GM21619 (cell line): ENCODE measurements around the gene NEMP1.
"Not testable (repeated sequence)": the region's sequence is repeated elsewhere in the genome, so short reads cannot be mapped to it uniquely, and the experiment has no call there.

Experiments used
- ATAC-seq: cut with Tn5 transposase; IDR thresholded peaks from one replicate; pipeline ENCODE4 v1.9.1; 2021; ENCODE audit not compliant: unreplicated experiment

The NEMP1 gene

DNA sequence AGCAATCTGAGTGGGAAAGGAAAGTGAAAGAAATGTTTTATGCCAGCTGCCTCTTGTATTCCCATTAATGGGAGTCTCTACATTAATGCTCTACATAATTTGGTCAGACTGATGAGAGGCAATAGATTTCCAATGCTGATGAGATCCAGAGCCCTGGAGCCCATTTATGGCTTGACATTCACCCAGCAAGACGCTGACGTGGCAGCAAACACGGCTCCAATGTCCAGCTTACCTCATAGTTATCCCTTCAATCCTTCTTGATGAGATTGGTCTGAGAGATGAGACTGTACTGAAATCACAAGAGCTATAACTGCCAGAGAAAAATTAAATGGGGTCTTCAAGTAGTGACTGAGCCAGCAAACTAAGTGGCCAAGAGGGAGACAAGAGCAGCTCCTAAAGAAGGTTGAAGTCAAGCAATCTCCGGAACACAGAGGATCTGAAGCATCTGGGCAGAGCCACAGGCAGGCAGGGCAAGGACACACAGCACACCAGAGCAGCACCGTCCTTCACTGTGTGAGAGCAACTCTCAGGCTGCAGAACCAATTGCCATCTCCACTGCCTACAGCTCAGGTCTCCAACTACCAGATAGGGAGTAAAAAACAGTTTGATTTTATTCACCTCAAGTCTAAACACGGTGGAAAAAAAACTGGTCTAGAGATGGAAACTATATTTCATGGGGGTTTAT lies 21.4 kb downstream of the NEMP1 start:
- no peak for ATAC-seq

- ATAC-seq: no peak
Measured at GRCh38 chr12:57055824-57056223, 22.8 kb downstream of the NEMP1 start.

DNA sequence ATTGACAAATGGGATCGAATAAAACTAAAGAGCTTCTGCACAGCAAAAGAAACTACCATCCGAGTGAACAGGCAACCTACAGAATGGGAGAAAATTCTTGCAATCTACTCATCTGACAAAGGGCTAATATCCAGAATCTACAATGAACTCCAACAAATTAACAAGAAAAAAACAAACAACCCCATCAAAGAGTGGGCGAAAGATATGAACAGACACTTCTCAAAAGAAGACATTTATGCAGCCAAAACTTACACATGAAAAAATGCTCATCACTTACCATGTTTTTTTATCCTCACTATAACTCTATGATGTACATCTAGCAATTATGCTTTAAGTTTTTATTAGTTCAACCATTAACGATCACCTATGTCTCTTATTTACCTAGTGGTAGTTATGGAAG lies 24.7 kb downstream of the NEMP1 start:
- not testable (repeated sequence) for ATAC-seq

DNA sequence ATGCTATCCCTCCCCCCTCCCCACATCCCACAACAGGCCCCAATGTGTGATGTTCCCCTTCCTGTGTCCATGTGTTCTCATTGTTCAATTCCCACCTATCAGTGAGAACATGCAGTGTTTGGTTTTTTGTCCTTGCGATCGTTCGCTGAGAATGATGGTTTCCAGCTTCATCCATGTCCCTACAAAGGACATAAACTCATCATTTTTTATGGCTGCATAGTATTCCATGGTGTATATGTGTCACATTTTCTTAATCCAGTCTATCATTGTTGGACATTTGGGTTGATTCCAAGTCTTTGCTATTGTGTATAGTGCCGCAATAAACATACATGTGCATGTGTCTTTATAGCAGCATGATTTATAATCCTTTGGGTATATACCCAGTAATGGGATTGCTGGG lies 25.4 kb downstream of the NEMP1 start:
- ATAC-seq: not testable (repeated sequence)

- no peak for ATAC-seq
Measured at GRCh38 chr12:57051011-57051410, 27.6 kb downstream of the NEMP1 start.

DNA sequence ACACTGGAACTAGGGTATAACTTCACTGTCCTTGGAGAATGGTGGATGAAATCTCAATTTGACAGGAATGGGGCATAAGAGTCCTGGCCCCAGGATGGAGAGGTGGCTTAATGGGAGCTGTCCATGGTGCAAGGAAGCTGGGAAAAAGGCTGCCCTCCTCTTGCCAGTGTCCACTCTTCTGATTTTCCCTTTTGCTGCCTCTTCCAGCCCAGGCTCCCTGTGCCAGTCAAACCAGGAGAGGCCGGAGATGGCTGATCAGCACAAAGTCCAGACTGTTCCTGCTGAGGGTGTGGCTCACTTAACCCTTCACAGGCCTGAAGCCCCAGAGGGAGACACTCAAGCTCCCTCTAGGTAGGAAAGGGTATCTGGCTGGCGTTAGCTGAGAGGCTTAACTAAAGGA lies 28.7 kb downstream of the NEMP1 start, which contains the start of gene MYO1A:
TSS of gene MYO1A (minus strand) at position 240 of the 400 bp plus-strand sequence. CDS start 1,806 bp downstream, outside the sequence.
- no peak for ATAC-seq

GRCh38 chr12:57049119-57049446 lies 29.5 kb downstream of the NEMP1 start:
- no peak for ATAC-seq

DNA sequence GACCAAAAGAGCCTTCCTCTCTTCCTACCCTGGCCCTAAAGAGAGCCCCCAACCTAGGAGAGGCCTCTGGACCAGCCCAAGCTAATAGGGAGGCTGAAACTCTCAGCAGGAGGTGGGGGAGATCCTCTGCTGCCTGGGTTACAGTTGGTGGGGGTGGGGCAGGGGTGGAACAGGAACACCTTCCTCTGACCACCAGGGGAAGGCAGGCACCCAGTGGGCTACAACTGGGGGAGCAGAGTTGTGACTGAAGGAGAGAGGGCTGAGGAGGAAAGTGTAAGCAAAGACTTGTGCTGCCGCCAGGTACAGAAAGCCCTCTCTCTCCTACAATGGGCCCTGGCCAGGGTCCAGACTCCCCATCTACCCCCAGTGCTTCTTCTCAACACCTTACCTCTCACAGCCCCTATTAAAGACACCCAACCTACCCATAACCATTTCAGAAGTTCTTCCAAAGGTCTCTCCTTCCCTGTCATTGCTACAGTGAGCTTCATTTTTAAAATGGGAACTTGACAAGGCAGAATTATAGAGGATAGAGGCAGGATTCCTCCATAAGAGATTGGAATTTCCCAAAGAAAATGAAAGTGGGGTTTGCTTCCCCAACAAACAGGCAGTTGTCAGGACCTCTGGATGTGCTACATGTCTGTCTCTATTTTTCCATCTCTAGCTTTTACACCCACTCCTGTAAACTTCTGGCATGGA lies 30.0 kb downstream of the NEMP1 start:
- ATAC-seq: no peak

DNA sequence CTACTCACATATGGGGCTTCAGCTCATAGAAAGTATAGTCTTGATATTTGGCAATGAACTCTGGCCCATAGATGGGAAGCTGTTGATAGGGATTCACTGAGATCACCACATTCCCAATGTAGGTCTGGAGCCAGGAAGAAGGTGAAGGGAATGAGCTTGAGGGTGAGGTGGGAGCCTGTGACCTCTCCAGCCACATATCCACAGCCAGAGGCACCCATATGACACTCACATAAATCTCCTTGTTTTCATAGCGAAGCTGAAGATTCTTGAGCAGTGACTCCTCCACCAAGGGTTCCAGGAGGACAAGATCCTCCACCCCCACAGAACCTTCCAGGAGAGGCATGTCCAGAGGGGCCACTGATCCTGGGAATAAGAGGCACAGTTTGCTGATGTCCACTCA lies 30.6 kb downstream of the NEMP1 start:
- ATAC-seq: no peak

DNA sequence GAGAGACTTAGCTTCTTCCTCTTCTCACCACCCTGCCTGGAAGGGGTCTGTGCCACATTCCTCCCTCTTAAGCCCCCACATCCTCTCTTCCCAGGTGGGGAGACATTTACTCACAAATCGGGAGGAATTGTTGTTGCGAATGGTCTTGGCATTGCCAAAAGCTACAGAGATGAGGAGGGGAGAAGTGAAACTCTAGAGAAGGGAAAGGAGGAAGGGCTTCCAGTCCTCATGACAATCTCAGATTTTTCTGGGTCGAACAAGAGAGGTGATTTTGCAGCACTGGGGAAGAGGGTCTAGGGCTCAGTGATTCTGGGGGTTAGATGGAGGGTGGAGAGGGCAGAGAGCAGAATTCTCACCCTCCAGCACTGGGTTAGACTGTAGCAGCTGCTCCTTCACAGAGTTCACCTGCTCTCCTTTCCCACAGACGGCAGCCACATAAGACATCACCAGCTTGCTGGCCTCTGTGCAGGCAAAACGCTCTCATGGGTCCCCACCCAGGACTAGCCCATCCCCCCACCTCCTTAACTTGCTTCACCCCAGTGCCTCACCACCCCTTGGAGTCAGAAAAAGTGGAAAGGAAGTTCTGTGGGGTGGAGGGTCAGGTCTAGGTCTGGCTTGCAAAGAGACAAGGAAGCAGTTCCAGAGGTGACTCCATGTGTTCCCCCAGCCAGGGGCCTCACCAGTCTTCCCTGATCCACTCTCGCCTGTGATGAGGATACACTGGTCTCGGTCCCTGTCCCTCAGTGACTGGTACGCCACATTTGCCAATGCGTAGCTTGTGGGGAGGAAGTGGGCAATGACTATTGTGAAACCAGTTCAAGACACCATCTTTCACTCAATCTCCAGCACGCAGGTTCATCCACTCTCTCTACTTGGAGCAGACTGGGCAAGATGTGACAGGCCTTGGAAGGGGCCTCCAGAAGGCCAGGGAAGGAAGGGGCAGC lies 31.4 kb downstream of the NEMP1 start:
- ATAC-seq: no peak

DNA sequence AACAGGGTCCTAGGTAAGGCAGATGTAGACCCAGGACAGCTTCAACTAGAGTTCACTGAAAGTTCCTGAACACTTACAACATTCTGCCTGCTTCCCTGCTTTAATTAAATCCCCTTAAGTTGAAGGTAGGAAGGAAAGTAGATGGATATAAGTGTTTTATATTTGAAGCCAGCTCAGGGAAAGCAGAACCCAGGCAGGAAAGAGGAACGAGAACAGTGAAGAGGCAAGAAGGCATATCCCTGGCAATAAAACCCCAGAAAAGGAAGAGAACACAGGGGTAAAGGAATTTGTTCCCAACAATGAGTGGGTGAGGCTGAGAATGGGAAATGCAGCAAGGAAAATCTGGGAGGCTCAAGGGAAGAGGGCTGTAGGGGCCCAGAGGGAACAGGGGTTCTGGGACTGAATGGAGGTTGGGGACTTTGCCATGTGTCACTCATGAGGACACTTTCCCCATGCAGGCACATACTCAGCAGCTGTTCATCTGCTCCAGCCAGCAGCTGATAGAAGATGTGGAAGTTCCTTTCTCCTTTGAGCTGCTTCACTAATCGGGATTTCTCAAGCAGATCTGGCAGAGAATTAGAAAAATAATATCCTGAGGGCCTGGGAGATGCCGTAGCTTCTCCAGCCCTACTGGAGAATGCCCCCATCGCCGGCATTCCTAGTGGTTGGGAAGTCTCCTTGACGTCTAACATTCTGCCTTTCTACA lies 32.4 kb downstream of the NEMP1 start:
- no peak for ATAC-seq

DNA sequence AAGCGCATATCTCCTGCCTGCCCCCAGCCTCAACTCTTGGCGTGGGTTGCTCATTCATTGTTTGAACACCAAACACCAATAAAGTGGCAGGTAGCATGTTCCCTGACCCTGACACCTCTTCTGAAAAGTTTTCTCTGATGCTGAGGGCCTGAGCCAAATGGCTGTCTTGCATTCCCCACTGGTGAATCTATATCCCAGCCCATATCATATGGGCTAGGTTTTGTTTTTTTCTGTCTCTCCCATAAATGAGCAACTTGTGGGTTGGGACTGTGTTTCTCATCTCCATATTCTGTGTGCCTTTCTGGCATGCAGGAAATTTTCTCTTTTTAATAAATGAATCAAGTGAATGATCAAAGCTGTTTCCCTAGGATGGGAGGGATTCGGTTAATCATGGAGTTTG lies 33.7 kb downstream of the NEMP1 start:
- ATAC-seq: no peak

GRCh38 chr12:57044468-57044867 lies 34.1 kb downstream of the NEMP1 start:
- no peak for ATAC-seq

DNA sequence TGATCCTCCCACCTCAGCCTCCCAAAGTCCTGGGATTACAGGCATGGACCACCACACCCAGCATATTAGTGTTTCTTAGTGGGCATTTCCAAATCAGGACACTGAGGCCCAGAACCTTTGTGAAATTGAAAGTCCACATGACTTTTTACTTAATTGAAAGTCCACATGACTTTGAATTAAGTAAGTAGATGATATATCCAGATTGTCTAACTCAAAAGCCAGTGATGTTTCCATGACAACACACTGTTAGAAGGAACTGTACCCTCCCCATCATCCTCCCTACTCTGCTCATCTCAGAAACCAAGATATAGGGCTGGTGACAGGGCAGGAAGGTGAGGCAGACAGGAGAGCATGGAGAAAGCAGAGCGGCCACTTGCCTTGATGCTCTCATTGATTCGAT lies 35.9 kb downstream of the NEMP1 start:
- ATAC-seq: no peak

DNA sequence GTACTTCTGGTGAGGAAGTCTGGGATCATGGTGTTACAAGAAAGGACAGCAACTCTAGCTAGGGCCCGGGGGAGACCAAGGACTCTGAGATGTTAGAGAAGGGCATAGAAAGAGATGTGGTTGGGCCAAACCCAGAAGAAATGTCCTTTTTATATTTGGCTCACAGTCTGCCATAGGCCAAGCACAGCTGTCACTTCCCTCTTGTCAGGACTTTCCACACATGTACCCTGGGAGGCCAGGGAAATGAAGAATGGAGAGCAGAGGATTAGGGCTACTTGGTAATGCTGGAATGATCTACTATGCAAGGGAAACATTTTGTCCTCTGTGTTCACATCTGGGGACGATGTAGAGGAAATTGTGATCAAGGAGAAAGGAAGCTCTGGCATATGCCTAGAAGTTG lies 37.8 kb downstream of the NEMP1 start:
- no peak for ATAC-seq

- no peak for ATAC-seq
Measured at GRCh38 chr12:57040211-57040610, 38.4 kb downstream of the NEMP1 start.

- ATAC-seq: no peak
Measured at GRCh38 chr12:57039016-57039798, 39.4 kb downstream of the NEMP1 start.

DNA sequence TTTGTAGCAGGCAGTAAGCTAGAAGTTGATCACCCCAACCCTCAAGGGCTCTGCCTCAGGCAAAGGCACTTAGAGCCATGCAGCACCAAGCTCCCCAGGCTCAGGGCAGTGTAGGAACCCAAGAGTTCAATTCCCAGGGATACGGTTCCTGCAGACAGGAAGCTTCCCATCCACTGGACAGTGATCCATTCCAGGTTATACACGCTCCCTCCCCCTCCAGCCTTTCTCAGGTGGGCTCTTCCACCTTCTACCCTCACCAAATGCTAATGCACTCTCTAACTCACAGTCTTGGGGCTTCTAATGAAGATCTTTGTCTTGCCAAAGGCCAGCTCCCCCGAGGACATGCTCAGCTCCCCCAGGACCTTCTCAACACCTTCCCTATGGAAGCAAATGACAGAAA lies 41.3 kb downstream of the NEMP1 start:
- no peak for ATAC-seq

DNA sequence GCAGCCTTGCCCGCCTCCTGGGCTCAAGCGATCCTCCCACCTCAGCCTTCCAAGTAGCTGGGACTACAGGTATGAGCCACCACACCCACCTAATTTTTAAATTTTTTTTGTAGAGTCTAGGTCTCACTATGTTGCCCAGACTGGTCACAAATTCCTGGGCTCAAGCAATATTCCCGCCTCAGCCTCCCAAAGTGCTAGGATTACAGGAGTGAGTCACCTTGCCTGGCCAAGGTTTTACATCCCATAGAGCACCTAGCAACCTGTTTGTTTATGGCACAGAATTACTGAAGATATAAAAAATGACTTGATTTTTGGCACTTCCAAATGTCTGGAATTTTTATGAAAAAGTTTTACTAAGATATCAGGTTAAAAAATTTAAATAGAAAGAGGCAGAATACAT lies 45.2 kb downstream of the NEMP1 start:
- no peak for ATAC-seq

GRCh38 chr12:57031789-57032188 lies 46.8 kb downstream of the NEMP1 start:
- no peak for ATAC-seq
